ENCODE measurements around the gene NAMPT.

NAMPT gene

DNA sequence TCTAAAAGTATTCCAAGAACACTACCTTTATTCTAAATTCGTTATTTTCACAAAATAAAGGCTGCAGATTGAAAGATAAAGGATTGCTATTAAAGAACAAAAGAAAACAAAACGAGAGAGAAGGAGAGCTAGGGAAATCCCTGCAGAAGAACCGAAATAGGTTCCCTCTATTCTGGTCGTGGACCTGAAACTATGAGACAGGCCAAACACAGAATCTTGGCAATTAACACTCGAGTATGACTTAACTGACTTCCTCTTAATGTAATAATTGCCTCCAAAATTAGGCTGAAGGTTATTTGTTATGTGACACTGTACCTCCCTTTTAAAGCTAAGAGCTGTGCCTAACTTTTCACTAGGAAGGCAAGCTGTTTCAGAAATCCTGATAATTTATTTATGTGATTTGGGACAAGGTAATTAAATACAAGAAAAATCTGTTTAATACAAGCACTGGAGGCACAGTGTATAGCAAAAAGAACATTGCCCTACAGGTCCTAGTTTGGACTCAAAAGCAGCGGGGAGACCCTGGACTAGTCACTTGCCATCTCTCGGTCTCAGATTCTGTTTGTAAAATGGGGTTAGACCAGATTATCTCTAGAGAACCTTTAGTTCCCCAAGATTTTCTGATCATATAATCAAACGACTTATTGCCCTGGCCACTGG lies 11.6 kb downstream of the NAMPT start:
- no peak for DNase-seq (ENCODE audit: low spot score)

DNA sequence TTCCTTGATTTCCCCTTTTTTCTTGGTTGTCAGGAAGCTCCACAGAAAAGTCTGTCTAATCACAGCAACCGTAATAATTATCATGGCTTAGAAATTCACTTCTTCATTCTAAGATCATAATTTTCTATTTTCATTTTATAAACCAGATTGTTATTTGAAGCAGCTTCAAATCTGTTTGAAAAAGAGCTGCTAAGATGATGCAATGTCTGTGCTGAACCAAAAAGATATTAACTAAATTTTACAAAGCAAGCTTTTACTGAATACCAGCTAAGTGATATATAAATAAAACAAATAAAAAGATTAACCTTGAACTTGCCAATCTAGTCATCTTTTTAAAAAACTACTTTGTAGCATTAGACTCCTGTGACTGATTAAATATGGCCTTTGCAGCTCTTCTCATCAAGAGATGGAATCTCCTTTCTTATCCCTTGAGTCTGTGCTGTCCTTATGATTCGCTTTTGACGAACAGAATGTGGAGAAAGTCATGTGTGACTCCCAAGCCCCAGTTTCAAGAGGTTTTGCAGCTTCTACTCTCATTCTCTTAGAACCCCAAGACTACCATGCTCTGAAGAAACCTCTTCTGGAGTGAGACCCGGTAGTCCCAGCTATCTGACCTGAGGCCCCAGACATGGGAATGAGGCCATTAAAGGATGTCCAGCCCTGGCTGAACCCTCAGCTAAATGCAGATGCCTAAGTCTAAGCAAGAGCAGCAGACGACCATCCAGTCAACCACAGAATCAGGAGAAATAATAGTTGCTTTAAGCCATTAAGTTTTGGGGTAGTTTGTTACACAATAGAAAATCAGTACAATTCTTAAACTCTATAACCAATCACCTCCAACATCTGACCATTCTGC lies 14.4 kb downstream of the NAMPT start:
- no peak for DNase-seq (ENCODE audit: low spot score)

DNA sequence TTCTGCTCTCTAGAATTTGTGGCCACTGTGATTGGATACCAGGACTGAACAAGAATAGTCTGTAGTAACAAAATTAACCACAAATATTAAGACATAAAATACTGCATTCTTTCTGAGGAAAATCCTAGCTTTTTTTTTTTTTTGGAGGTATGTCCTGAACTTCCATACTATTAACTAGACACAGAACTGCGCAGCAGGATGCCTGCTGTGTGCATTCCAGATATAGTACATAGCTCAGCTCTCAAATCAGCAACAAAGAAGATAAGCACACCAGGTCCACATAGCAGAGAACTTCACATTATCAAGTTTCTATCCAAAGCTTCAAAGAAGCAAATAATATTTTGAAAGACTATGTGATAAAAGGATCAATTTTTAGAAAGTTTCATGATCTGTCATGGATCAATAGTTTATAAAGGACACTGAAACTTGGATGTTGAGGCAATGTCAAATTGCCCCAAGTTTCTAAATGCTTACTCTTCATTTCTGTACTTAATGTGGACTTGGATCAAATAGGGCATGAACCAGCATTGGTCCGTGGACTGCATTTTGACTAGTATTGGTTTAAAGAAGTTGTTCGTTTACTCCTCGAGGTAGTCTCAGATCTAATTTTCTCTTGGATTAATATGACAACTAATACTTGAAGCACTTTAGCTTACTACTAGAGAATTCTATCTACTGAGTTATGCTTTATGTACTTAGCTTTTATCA lies 15.4 kb downstream of the NAMPT start:
- DNase-seq (ENCODE audit: low spot score) = no peak

DNA sequence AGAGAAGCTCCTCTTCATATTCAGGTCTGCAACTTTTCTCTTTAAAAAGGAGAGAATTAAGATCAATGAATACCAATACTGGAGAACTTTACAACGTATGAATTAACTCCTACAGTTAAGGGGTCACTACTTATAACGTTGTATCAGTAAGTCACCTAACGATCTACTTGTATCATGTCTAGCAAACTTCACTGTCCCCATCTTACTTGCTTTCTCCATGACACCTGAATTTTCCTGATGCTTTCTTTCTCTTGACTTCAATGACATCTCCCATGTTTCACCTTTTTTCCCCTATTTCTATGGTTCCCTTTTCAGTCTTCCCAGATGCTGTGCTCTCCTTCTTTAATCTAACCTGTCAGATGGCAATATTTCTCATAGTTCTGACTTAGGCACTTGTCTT lies 19.6 kb downstream of the NAMPT start:
- DNase-seq (ENCODE audit: low spot score) = no peak

DNA sequence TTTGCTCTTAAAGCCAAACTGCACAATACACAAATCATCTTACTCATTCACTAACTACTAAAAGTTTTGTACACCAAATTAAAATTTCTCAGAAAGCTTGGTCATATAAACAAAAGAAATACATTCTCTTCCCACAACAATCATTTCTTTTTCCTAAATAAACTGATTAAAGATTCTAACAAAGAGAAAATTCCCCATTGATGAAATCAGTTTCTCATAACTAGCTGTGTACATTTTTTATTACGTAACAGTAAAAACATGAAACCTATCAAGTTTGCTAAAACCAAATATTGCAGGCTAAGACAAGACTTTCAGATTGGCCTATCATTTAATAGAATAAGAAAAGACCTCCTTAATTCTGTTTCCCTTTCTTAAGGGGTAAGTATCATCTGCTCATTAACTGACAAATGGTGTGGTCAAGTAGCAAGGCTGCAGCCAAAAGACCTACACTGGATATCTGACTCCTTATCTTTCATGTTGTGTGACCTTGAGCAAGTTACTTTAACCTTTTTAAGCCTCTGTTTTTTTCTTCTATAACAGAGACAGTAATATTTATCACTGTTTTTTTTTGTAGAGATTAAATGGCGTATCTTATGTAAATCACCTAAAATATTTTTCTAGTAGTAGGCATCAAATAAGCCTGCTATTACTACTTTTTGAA lies 22.4 kb downstream of the NAMPT start:
- no peak for DNase-seq (ENCODE audit: low spot score)

DNA sequence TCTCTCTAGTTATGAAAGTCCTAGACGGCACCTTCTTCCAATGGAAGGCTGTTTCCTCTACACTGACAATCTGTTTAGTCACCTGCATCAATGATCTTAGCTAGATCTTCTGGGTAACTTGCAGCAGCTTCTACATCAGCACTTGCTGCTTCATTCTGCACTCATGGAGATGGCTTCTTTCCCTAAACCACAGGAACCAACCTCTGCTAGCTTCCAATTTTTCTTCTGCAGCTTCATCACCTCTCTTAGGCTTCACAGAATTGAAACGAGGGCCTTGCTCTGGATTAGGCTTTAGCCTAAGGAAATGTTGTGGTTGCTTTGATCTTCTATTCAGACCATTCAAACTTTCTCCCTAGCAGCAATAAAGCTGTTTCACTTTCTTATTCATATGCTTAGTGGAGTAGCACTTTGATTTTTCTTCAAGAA lies 24.6 kb downstream of the NAMPT start:
- DNase-seq (ENCODE audit: low spot score) = no peak

DNA sequence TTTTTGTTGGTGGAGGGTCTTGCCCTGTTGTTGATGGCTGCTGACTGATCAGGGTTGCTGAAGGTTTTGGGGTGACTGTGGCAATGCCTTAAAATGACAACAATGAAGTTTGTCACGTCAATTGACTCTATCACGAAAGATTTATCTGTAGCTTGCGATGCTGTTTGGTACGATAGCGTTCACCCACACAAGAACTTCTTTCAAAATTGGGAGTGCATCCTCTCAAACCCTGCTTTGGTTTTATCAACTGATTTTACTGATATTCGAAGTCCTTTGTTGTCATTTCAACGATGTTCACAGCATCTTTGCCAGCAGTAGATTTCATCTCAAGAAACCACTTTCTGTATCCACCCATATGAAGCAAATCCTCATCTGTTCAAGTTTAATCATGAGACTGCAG lies 26.0 kb downstream of the NAMPT start:
- DNase-seq (ENCODE audit: low spot score) = no peak

DNA sequence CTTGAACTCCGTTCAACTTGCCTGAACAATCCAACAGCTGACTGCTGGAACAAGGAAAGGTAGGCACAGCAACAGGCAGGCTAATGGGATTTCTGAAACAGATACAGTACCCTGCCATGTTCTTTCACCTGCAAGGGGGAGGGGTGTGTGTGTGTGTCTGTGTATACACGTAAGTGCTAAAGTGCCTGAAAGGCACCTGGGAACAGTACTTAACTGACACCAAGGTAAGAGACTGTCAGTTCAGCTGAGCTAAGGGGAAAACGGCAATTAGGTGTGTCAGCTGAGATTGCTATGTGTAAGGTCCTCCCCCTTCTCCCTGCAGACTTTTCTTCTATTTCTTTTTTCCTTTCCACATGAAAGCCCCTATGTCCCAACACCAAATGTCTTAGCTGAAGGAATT lies 27.0 kb downstream of the NAMPT start:
- no peak for DNase-seq (ENCODE audit: low spot score)

DNA sequence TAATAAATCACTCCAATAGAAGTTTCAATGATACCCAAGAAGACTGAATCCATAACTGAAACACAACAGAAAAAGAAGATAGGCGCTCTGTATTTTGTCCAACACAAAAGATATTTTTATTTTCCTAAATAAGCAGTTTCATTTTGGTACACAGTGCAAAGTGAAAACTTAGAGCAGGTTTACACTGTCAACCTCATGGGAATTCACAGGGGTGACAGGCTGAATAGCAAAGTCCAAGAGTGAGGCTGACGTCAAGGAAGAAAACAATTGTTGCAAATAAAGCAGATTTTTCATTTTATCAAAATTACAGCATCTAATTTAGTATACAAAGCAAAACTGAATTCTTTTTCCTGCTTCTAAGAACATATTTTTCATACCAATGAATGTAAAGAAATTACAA lies 28.6 kb downstream of the NAMPT start:
- no peak for DNase-seq (ENCODE audit: low spot score)

DNA sequence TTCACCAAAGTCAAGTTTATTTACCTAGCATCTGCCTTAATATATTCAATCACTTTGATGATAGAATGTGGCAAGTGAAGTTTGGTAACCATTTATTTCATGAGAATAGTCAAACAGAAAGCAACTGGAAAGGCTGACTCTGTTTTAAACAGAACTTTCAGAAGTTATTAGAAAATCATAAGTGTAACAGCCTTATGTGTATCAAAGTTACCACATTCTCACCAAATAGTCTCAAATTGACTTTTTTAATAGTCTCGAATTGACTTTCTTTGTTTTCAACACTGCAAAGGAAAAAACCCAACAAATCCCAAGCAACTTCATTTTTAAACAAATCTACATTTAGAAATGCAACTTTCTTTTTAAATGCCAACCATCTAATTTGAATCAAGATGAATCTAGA lies 29.5 kb downstream of the NAMPT start:
- DNase-seq (ENCODE audit: low spot score) = no peak

DNA sequence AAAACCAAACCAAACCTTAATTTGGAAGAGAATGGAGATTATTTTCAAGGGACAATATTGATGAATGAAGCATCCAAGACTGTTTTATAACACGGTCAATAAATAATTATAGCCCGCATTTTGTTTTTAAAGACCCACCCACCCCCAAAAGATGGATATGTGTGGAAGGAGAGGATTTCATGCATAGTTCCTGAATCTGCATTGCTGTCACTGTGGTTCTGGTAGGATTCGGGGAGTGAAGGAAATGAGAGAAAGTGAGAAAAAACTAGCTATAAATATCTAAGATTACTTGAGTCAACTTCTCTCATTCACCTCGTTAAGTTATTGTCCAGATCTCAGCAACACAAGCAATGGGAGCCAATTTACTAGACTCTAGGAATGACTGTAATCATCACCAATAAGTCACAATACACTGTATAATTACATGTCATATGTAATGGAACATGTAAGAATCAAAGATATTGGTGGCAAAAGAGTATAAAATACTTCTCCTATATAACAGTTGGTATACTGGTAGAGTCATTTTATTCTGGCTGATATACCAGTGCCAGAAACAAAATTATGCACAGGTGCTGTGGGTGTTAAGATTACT lies 30.2 kb downstream of the NAMPT start:
- no peak for DNase-seq (ENCODE audit: low spot score)

DNA sequence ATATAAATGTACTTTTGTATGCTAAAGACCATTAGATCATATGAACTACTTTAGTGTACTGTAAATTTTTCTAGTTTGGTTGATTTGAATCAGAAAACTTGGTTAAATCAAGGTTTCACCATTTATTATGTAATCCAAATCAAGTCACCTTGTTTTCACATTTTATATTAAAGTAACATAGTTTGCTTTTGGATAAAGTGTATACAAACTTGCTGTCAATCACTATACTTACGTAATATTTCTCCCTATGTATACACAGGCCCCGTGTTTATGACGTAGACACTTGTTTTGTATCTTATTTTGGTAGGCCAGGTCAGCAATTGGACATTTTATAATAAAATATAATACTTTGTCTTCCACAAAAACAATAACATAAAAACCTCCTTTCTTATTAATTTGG lies 32.2 kb downstream of the NAMPT start:
- no peak for DNase-seq (ENCODE audit: low spot score)

DNA sequence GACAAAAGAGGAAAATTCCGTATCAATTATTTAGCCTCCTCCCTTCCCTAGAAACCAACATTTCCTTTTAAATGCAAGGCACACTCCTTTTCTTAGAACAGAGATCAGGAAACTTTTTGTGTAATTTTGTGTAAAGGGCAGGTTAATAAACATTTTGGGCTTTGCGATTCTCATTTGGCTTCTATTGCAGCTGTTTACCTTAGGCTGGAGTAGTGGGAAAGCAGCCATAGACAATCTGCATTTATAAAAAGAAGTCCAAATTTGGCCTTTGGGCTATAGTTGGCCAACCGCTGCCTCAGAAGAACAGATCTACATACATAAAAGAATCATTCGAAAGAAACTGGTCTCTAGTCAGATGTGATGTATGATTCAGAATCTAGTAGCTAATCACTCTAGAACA lies 35.3 kb downstream of the NAMPT start:
- DNase-seq (ENCODE audit: low spot score) = no peak

DNA sequence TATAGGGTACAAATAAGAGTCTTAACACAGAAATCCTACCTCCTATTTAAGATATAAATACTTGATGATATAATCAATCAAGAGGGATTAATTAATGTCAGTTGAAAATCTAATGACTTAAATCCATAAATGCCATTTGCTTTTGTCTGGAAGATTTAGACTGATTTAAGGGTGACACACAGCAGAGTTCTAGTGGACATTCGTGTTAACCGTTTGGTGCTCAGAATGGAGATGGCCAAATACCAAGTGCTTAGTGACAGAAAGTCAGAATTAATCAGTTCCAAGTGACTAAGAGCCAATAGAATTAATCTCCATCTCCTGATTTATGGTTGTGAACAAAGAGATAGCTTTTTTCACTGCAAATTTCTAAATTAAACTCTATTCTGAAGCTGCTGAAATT lies 36.2 kb downstream of the NAMPT start:
- DNase-seq (ENCODE audit: low spot score) = no peak

DNA sequence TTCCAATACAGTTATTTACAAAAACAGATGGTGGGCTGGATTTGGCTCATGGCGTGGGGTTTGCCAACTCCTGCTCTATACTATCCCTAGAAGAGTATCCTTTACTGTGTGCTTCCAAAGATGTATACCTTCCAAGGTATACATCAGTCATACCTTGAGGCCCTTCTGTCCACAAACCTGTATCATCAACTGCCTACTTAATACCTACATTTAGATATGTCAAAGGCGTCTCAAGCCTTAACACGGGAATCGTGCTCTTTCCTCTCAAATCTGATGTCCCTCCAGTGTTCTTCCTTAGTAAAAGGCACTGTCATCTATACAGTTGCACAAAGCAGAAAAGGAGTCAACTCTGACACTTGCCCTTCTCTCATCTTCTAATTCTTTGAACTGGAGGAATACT lies 36.9 kb downstream of the NAMPT start:
- DNase-seq (ENCODE audit: low spot score) = no peak

DNA sequence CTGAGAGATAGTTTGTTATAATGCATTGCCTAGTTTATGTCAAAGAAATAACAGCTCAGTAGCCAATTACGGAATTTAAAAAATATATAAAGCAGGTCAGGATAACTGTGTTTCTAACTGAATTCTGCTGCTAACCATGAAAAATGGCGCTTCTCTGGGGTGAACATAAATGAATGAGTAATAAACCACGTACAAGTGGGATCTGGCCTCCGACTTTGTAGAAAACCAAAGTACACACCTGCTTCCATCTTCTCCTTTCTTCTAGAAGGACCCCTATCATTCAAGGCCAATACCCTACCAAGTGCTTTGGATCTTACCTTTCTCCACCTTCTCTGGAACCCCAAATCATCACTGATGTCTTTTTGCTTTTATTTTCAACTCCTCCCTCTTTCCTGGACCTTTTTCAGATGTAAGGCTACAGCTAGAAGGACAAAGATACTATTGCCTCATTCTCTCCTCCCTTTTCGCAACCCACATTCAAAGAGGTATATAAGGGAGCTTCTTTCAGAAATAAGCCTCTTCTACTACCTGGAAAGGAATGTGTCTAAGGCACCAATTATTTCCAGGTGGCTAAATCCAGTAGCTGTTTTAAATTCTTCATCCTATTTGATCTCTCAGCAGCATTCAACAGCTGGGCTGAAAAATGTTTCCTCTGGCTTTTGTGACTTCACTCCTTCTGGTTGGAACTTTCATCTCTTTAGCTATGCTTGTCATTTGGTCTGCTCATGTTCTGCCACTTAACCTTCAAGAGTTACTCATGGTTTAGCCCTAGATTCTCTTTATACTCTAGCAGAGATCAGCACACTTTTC lies 37.7 kb downstream of the NAMPT start:
- no peak for DNase-seq (ENCODE audit: low spot score)

DNA sequence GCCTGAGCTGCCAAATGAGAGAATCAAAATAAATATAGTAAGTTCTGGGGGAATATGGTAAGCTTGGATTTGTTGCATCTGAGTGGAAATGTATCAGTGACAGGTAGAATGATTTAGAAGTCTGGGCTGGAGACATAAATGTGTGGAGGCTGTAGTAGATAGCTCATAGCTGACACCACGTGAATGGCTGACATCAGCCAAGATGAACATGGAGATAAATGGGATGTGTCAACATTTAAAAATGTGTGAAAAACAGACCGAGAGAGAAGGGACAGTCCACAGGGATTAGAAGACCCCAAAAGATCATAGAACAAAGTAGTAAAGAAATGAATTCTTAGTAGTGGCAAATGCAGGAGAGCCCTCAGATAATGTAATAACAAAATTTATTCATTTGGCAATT lies 40.9 kb downstream of the NAMPT start:
- no peak for DNase-seq (ENCODE audit: low spot score)

DNA sequence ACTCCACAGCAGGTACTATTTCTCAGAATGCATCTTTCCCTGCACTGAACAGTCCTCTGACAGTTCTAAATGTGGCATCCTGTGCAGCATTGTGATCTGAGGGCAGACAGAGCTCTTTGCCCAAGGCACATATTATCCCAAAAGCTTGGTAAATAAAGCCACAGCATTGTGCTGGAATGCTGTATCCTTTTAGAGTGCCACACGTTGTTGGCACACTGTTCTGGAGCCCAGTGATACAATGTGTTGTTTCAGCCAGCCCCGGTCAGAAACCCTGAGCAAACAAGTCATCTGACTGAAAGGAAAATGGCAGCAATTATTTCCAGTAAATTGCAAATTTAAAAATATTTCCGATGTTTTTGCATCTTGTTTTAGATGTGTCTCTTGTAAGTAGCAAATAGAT lies 45.4 kb downstream of the NAMPT start:
- DNase-seq (ENCODE audit: low spot score) = no peak

DNA sequence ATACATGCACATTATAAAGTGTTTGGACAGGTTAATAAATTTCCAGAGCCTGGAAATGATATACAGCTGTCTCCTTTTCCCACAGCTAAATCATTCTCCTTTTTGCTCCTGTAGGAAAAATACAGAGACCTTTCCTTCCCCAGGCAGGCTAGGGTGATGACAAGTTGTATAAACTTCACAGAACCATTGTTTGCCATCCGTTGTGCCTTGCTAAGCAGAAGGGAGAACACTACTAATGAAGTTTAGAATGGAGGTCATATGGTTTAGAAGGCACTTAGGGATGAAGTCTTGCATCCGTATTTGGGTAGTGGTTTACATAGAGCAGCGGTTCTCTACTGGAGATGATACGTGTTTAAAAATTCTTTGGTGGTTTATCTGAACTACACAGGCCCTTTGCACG lies 46.0 kb downstream of the NAMPT start:
- no peak for DNase-seq (ENCODE audit: low spot score)

DNA sequence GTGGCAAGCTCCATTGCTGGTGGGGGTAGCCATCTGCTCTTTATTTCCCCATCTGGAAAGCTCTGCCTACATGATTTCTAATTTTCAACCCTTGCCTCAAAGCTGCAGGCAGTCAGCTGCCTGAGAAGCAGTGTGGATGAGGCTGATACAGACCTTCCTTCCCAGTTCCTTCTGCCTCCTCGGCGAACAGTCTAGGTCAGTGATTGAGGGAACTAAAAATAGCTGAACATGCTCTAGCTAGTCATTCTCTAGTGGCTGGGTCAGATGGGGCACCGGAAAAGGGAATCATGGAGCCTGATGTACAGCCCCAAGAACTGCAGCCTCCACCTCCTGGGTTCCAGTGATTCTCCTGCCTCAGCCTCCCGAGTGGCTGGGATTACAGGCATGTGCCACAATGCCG lies 48.7 kb downstream of the NAMPT start:
- no peak for DNase-seq (ENCODE audit: low spot score)

DNA sequence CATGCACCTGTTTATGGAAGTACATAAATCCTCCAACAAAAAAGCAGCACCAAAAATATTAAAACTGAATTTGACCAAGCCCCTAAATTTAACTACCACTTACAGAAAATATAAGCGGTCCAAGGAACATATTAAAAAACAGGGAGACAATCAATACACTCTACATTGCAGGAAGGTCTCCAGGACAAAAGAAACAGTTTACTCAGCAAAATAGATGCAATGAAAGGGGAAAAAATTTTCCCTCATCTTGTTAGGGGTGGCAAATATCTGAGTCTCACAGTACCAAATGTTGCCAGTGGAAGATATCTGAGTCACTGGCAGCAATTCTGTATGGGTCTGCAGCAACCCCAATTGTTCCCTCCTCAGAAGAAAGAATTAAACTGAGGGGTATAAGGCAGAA lies 50.4 kb downstream of the NAMPT start:
- DNase-seq (ENCODE audit: low spot score) = no peak

Data from kidney tubule cell (primary cell).